ENCODE measurements around the gene NUP210L.

GRCh38 chr1:153951183-153951582 lies 203.7 kb downstream of the NUP210L start:
- TF ChIP-seq CTCF (IDR thresholded peaks at IDR 0.05) (no peak), POLR2A (IDR thresholded peaks at IDR 0.05) (no peak)

Data from thyroid gland (tissue), 4 donors.